OCI-LY1 (cell line): ENCODE measurements around the gene RNF141.

Source experiments
- H2AFZ ChIP-seq: fragments of 200-600 bp; sonication (generic), shearing (Covaris generic); 2 replicates; pipeline ENCODE4 v1.6.0; 2014; ENCODE audit warnings: antibody characterized with exemption, mild to moderate bottlenecking, low read length
- H3F3A ChIP-seq: fragments of 200-600 bp; sonication (generic), shearing (Covaris generic); 2 replicates; pipeline ENCODE4 v1.6.0; 2014; ENCODE audit warnings: mild to moderate bottlenecking, antibody characterized with exemption, low read length, moderate library complexity; ENCODE audit not compliant: insufficient read depth
- H3K27ac ChIP-seq: fragments of 200-600 bp; sonication (generic); 2 replicates; pipeline ENCODE4 v1.5.1; 2014; ENCODE audit warnings: low read length, mixed run types, mild to moderate bottlenecking, low read depth; ENCODE audit not compliant: poor library complexity, severe bottlenecking
- H3K27me3 ChIP-seq: fragments of 200-600 bp; sonication (generic); 2 replicates; pipeline ENCODE4 v1.6.0; 2014; ENCODE audit warnings: antibody characterized with exemption, mild to moderate bottlenecking, low read length, moderate library complexity; ENCODE audit not compliant: insufficient read depth
- H3K36me3 ChIP-seq: fragments of 200-600 bp; sonication (generic); 2 replicates; pipeline ENCODE4 v1.6.1; 2014; ENCODE audit warnings: mild to moderate bottlenecking, antibody characterized with exemption, low read length, moderate library complexity, mixed read lengths; ENCODE audit not compliant: insufficient read depth
- H3K4me1 ChIP-seq: fragments of 200-600 bp; sonication (generic); 2 replicates; pipeline ENCODE4 v1.5.1; 2014; ENCODE audit warnings: mild to moderate bottlenecking, low read length, moderate library complexity; ENCODE audit not compliant: insufficient read depth, severe bottlenecking
- H3K4me2 ChIP-seq: fragments of 200-600 bp; sonication (generic), shearing (Covaris generic); 2 replicates; pipeline ENCODE4 v1.6.1; 2014; ENCODE audit warnings: low read length
- H3K4me3 ChIP-seq: fragments of 200-600 bp; sonication (generic); 2 replicates; pipeline ENCODE4 v1.5.1; 2014; ENCODE audit warnings: low read length, low read depth, mild to moderate bottlenecking, mixed read lengths; ENCODE audit not compliant: poor library complexity, severe bottlenecking
- H3K79me2 ChIP-seq: fragments of 200-600 bp; shearing (Covaris generic); 2 replicates; pipeline ENCODE4 v1.6.1; 2016; ENCODE audit warnings: mixed run types, low read length, mixed read lengths; ENCODE audit not compliant: insufficient read depth
- H3K9ac ChIP-seq: fragments of 200-600 bp; sonication (generic), shearing (Covaris generic); 2 replicates; pipeline ENCODE4 v1.6.1; 2014; ENCODE audit warnings: mild to moderate bottlenecking, low read length, mixed read lengths
- H3K9me2 ChIP-seq: fragments of 200-600 bp; sonication (generic), shearing (Covaris generic); 2 replicates; pipeline ENCODE4 v1.6.1; 2014; ENCODE audit warnings: low read depth, mild to moderate bottlenecking, low read length, mixed read lengths
- H3K9me3 ChIP-seq: fragments of 200-600 bp; shearing (Covaris generic); 2 replicates; pipeline ENCODE4 v1.6.1; 2014; ENCODE audit warnings: low read length, mixed read lengths
- H4K20me1 ChIP-seq: fragments of 200-600 bp; sonication (generic), shearing (Covaris generic); 2 replicates; pipeline ENCODE4 v1.6.0; 2016; ENCODE audit warnings: mild to moderate bottlenecking, low read length; ENCODE audit not compliant: insufficient read depth
- EZH2 ChIP-seq: fragments of 200-600 bp; sonication (generic), shearing (Covaris generic); IDR thresholded peaks from 2 replicates; pipeline ENCODE4 v1.8.0; 2017; ENCODE audit warnings: borderline replicate concordance, mixed run types, mild to moderate bottlenecking, antibody characterized with exemption, low read length, moderate library complexity, mixed read lengths
- TF ChIP-seq, protein P1 (sequence below): fragments of 200-600 bp; sonication (generic), shearing (Covaris generic); IDR thresholded peaks from 2 replicates; pipeline ENCODE4 v1.5.1; 2017; ENCODE audit warnings: mild to moderate bottlenecking, antibody characterized with exemption, low read length, moderate library complexity, mixed read lengths

RNF141 gene

DNA sequence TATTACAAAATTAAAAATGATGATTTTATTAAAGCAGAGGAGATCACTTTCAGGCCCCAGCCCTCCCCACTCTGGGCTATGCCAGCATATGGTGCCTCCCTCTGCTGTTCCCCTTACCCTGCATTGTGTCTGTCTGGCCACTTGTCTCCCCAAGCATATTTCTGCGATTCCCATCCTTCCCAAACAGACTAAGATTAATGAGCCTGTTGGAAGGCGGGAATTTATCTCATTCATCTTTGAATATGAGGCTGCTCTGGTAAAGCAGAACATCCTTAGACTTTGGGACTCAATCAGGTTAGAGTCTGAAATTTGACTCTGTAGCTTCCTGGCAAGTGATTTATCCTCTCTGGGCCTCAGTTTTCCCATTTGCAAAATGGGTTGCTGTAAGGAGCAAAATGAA, 60.2 kb downstream of the RNF141 start:
- no peak overlapping the region for H3K4me2 ChIP-seq
- H3K4me3 ChIP-seq: no peak overlapping the region
- no peaks in the 10 kb centered on the region for H3K4me1 ChIP-seq
- H3K27me3 ChIP-seq: no peaks in the 10 kb centered on the region
- no peaks in the 10 kb centered on the region for H3K9me3 ChIP-seq
- no peaks in the 10 kb centered on the region for H3K79me2 ChIP-seq
- H2AFZ ChIP-seq: no peak overlapping the region
- H4K20me1 ChIP-seq: no peaks in the 10 kb centered on the region
- no peak overlapping the region for H3K9ac ChIP-seq
- H3F3A ChIP-seq: no peaks in the 10 kb centered on the region
- H3K9me2 ChIP-seq: no peaks in the 10 kb centered on the region
- H3K27ac ChIP-seq: no peak overlapping the region
- TF ChIP-seq, protein P1, sequence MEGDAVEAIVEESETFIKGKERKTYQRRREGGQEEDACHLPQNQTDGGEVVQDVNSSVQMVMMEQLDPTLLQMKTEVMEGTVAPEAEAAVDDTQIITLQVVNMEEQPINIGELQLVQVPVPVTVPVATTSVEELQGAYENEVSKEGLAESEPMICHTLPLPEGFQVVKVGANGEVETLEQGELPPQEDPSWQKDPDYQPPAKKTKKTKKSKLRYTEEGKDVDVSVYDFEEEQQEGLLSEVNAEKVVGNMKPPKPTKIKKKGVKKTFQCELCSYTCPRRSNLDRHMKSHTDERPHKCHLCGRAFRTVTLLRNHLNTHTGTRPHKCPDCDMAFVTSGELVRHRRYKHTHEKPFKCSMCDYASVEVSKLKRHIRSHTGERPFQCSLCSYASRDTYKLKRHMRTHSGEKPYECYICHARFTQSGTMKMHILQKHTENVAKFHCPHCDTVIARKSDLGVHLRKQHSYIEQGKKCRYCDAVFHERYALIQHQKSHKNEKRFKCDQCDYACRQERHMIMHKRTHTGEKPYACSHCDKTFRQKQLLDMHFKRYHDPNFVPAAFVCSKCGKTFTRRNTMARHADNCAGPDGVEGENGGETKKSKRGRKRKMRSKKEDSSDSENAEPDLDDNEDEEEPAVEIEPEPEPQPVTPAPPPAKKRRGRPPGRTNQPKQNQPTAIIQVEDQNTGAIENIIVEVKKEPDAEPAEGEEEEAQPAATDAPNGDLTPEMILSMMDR: no peak
- TF ChIP-seq EZH2: no peak
- peaks cover 74% of the 10 kb centered on the region; the same call in 1 of the 2 replicates for H3K36me3 ChIP-seq

DNA sequence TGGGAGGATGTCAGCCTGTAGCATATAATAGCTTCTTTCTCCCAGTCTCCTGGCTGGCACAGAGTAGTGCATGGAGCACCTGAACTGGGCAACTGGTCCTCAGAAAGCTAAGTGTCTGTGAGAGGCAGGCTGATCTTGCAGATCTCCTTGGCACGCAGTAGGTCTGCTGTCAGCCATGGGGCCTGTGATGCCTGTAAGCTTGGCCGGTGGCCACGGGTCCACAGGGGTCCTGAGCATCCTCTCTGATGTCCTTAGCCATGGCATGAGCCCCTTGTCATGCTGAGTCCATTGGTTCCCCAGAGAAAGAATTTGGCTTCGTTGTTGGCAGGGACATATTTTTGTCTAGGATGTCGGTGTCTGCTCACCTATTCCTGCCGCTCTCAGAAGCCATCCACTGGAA, 61.0 kb downstream of the RNF141 start:
- Histone ChIP-seq H3K27me3 (no peaks in the 10 kb centered on the region), H3K9me3 (no peaks in the 10 kb centered on the region), H3K4me2 (no peak overlapping the region), H3K4me1 (no peaks in the 10 kb centered on the region), H4K20me1 (no peaks in the 10 kb centered on the region), H3K9ac (no peak overlapping the region), H3K27ac (no peak overlapping the region), H2AFZ (no peak overlapping the region), H3K79me2 (no peaks in the 10 kb centered on the region), H3F3A (no peaks in the 10 kb centered on the region), H3K9me2 (no peaks in the 10 kb centered on the region), H3K4me3 (no peak overlapping the region), H3K36me3 (peaks cover 79% of the 10 kb centered on the region; the same call in 1 of the 2 replicates)
- TF ChIP-seq EZH2: no peak
- TF ChIP-seq, protein P1: no peak

DNA sequence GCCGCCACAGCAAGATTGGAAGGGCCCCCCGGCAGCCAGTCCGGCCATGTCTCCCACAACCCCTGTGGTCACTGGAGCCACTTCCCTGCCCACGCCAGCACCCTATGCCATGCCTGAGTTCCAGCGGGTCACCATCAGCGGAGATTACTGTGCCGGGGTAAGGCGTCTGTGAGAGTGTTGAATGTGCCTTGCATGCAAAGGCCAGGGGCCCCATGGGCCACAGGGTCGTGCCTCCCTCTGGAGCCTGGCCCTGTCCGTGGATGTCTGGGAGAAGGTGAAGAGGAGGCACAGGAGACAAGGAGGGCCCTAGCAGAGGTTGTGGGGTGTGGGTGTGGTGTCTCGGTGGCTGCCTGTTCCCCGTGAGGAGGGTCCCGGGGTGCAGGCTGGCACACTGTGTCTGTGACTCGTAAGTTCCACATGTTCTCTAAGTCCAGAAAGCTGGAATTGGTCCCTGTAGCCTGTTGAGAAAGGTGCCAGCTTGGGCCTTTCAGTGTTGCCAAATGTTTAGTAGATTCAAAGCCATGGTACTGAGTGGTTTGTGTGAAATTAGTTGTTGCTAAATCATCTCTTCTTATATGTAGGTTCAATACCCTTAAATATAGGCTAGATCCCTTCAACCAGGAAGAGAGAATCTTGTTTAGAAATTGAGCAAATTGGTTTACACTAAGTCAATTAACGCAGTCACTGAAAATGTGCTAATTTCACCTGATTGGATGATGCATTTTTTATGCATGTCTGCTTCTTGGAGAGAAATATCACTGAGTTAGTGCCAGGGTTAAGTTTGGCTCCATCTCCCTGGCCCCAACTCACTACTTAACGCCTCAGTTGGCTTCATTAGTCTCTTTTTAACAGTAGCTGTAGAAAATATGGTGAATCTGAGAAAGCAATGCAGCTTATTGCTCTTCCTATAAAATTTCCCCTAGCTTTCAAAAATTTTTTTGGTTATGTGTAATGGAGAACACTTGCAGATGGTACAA, 62.1 kb downstream of the RNF141 start:
- Histone ChIP-seq H3K4me2 (no peak overlapping the region), H3K9me3 (no peaks in the 10 kb centered on the region), H3K27ac (no peak overlapping the region), H3F3A (no peaks in the 10 kb centered on the region), H4K20me1 (no peaks in the 10 kb centered on the region), H2AFZ (no peak overlapping the region), H3K36me3 (peaks cover 77% of the 10 kb centered on the region; the same call in 1 of the 2 replicates), H3K79me2 (no peaks in the 10 kb centered on the region), H3K9ac (no peak overlapping the region), H3K27me3 (no peaks in the 10 kb centered on the region), H3K4me1 (no peaks in the 10 kb centered on the region), H3K4me3 (no peak overlapping the region), H3K9me2 (no peaks in the 10 kb centered on the region)
- no peak for TF ChIP-seq EZH2
- TF ChIP-seq, protein P1: no peak
